ENCODE data around the gene PNPLA1.

Gene PNPLA1

DNA sequence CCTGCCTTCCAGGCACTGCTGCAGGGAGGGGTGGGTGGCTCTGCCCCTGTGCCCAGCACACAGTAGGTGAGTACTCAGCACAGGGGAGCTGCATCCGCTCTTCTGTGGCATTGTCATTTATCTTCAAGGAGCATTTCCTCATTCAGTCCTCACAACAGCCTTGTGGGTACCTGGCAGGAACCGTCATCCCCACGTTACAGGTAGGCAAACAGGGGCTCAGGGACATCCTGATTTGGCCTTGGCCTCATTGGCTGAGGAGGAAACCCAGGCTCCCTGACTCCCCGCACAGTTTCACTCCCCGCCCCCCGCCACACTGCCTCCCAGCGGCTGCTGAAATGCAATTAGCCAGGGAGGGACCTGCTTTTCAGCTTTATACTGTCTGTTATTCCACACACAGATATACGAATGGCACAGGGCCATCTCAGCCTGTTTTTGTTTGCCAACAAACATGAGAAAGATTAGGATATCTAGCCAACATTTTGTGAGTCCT, 24.2 kb upstream of the PNPLA1 start:
- no peak for DNase-seq (ENCODE audit: low read depth in 1 of 2, low spot score in 1 of 2)

DNA sequence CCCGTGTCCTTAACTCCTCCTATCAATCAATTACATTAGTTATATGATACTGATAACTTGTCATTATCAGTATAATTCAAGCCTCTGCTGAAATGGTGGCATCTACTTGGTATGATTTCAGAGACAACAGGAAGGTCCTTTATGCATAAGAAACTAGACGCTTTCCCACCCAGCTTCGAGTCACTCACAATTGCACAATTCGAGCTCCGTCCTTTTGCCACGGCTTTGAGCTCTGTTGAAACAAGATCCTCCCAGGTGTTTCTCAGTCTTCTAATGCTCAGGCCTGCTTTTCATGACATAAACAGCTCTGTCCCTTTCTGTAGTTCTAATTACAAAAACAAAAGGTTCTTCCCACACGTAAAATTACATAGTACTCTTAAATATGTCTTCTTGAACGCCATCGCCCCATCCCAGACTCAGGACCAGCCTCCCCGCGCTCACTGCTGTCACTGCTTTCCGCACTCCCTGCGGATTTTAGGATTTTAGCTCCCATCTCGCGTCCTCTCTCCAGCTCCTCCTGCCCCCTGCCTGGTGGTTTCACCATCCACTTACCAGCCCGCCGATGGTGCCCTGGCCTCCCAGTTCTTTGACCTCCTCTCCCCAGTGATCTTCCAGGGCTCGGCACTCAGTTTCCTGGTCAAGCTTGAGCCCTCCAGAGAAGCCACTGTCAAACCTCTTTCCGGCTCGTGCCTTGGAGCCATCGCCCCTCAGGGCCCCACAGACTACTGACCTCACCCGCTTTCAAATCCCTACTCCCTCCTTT, 23.2 kb upstream of the PNPLA1 start:
- DNase-seq (ENCODE audit: low read depth in 1 of 2, low spot score in 1 of 2), result no peak

DNA sequence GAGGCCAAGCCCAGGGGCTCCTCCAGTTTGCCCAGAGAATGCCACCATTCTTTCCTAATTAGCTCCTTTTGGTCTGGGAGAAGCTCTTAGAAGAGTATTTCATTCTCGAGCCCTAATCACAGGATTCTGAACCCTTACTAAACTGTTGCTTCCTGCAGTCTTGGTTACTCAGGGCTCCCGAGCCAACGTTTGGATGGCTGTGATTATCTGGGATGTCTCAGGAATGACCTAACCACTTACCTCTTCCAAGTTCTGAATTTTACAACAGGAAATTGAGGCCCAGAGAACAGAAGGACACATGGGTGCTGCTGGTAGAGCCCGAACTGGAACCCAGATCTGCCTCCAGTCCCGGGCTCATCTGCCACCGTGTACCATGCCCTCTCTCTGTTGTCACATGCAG, 22.2 kb upstream of the PNPLA1 start:
- DNase-seq (ENCODE audit: low read depth in 1 of 2, low spot score in 1 of 2), result no peak

DNA sequence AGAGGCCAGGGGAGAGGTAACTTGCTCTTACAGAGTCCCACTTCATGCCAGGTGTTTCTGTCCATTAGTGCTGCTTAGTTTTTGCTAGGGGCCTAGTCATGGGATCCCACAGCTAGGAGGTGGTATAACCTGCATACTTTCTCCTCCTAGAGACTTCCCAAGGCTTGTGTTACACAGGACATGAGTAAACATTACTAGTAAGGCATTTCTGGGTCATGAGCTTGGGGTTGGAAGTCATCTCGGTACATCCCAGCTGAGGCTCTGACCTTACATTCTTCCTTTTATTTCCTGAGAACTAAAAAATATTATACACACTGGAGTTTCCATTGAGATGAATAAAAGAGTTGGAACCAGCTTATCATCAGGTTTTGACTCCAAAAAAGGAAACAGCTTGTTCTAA, 20.9 kb upstream of the PNPLA1 start:
- no peak for DNase-seq (ENCODE audit: low read depth in 1 of 2, low spot score in 1 of 2)

DNA sequence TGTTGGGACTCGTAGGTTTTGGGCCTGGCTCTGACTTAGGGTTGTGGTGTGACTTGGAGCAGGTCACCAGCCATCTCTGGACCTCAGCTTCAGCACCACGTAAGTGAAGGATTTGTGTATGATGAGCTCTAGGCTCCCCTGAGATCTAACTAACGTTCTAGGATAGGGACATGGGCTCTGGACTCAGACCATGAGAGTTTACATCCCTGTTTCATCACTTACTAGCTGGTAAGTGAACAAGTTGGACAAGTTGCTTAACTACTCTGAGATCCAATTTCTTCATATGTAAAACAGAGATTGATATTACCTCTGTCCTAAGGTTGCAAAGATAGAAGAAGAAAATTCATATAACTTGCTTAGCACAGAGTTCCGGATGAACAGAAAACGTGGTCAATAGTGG, 20.3 kb upstream of the PNPLA1 start:
- DNase-seq (ENCODE audit: low read depth in 1 of 2, low spot score in 1 of 2), result no peak

DNA sequence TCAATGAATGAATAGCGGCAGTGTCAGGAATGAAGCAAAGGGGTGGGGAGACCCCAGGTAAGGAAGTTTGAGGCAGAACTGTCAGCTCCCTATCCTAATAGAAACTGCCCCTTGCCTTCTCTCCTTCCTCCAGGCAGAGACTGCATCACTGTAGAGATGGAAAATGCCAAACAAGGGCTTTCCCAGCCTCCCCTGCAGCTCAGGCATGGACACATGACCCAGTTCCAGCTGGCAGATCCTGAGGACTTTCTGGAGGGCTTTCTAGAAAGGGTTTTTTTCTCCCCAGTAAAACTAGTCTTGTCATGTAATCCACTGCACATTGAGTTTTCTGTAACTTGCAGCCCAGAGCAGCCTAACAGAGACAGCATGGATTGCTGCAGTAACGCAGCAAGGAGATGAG, 17.9 kb upstream of the PNPLA1 start:
- DNase-seq (ENCODE audit: low read depth in 1 of 2, low spot score in 1 of 2), result no peak

DNA sequence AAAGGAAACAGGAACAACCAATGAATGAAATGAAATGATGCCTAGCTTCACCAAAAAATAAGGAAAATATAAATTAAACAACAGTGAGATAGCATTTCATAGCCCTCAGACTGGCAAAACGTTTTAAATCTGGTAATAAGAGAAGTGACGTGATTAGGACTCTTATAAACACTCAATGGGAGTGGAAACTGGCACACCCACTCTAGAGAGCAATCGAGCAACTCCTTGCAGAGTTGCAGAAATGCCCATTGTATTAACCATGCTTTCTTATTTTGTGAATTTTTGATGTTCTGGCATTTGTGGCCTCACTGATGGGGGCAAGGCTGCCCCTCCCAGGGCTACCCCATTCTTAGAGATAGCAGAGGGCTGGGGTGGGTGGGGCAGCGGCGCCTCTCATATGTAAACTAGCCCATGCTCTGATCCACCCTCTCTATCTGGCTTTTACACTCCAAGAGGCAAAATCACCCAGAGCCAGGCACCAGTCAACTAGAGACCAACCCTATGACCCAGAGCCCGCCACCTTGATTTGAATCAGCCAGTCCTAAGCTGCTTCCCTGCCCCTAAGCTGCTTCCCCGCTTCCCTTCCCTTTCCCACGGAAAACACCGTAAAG, 6.4 kb upstream of the PNPLA1 start:
- DNase-seq (ENCODE audit: low read depth in 1 of 2, low spot score in 1 of 2), result no peak

DNA sequence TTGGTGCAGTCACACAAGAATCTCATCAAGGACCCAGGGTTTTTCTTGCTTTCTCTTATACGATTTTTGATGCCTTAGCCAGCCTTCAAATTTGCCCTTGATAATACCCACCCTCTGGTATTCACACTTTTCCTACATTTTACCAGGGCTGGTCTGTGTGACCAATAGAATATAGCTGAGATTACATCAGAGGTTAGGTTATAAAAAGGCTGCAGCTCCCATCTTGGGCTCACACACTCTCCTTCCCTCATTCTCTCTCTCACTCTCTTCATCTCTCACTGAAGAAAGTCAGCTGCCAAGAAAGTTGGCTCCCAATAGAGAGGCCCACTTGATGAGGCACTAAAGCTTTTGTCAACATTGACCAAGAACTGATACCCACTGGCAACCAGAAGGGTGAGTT, 4.1 kb upstream of the PNPLA1 start:
- no peak for DNase-seq (ENCODE audit: low read depth in 1 of 2, low spot score in 1 of 2)

DNA sequence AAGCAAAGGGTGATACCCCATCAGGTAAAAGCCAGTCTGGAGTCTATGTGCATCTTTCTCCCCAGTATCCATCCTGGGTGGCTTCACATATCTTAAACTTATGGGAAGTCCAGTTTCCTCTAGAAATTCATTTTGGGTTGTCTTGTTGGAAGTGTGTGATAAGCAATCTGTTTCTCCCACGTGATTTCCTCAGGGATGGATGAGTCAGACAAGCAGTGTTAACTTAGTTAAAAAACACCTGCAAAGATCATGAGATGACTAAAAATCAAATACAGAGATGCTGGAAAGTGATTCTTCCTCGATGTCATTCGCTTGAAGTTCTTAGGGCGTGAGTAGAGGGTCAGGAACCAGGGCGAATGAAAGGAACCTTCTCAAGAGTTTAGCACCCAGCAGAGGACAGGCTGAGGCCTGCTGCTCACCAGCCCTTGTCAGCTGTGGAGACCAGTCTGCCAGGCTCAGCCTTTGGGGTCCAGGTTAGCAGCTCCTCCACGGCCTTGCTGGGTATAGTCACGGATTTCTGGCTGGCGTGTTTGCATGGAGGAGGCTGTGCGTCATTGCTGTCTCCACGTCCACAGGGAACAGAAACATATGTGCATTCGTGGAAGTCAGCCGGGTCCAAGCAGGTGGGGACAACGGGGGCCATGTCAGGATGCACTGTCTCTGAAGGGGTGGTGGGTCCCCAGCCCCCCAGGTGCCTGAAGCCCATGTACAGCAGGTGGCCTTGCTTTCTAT, 2.8 kb upstream of the PNPLA1 start:
- DNase-seq (ENCODE audit: low read depth in 1 of 2, low spot score in 1 of 2), result no peak

DNA sequence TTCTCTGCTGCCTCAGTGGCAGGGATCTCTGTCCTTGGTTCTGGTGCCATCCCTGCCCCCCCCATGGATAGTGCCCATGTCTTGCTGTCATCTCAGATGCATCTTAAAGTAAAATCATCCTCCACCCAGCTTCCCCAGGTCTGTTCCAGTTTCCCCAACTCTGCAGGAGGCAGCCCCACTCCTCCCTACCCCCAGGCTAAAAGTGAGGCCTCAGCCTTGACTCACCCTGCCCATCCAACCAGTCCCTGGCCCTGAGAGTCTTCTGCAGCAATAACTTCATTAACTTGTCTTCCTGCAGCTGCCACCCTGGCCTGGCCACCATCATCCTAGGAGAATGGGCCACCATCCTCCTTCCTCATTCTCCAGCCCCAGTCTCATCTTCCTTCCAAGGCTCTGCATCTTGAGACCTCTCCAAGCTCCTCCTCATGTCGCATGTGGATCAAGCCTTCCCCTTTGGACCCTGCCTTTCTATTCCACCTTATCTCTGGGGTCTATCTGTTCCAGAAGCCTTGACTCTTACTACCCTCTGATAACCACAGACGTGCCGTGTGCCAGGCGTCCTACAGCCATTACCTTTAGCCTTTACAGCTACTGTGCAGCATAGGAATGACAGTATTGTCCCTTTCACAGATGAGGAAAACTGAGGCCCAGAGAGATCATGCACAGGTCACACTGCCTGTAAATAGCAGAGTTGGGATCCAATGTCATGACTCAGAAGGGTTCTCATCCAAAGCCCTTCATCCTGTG, 2.0 kb upstream of the PNPLA1 start:
- no peak for DNase-seq (ENCODE audit: low read depth in 1 of 2, low spot score in 1 of 2)

DNA sequence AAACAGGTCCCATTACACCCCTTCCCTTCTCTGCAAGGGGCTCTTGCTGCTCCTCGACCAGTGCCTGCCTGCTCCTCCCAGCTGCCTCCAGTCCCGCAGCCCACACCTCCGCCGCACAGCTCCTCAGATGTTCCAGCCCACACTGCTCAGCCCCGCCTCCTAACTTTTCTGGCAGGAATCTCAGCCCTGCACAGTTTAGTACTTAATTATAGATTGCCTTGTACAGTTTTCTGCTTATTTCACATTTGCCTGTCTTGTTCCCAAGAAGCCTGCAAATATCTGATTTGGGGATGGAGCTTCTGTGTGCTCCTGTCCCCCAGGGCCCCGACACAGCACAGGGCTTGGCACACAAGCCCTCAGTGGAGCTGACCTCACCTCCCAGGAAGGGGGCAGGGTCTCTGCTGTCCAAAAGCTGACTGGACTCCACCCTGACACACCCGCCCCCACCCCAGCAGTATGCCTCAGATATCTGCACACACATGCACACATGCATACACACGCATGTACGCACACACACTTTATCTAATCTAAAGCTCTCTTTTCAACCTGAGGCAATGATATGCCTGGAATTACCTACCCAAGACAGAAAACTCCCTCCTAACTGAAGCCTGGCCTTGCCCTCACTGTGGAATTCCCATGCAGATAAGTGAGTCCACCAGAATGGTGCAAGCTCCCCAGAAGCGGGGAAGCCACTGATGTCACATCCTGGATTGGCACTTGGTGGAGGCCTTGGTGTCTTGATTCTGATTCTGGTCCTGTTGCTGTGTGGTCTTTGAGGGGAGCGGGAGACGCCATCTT, 1.2 kb upstream of the PNPLA1 start:
- no peak for DNase-seq (ENCODE audit: low read depth in 1 of 2, low spot score in 1 of 2)

DNA sequence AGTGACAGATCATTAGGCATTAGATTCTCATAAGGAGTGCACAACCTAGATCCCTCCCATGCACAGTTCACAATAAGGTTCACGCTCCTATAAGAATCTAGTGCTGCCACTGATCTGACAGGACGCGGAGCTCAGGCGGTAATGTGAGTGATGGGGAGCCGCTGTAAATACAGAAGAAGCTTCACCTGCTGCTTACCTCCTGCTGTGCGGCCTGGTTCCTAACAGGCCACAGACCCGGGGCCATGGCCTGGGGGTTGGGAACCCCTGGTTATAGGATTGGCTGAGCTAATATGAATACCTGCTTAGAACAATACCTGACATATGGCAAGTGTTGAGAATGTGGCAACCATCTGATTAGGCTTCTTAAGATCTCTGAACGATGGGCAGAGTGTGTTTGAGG, 2.4 kb downstream of the PNPLA1 start:
- DNase-seq (ENCODE audit: low read depth in 1 of 2, low spot score in 1 of 2), result no peak

DNA sequence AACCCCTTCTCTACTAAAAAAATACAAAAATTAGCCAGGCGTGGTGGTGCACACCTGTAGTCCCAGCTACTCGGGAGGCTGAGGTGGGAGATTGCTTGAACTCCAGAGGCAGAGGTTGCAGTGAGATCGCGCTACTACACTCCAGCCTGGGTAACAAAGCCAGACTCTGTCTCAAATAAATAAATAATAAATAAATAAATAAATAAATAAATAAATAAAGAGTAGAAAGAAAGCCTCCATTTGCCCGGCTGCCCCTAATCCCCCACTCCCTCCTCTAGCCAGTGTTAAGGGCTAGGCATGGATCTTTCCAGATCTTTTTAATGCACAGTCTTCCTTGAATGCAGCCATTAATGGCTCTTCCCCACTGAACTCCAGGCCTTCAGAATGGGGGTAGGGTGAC, 3.2 kb downstream of the PNPLA1 start:
- DNase-seq (ENCODE audit: low read depth in 1 of 2, low spot score in 1 of 2), result no peak

DNA sequence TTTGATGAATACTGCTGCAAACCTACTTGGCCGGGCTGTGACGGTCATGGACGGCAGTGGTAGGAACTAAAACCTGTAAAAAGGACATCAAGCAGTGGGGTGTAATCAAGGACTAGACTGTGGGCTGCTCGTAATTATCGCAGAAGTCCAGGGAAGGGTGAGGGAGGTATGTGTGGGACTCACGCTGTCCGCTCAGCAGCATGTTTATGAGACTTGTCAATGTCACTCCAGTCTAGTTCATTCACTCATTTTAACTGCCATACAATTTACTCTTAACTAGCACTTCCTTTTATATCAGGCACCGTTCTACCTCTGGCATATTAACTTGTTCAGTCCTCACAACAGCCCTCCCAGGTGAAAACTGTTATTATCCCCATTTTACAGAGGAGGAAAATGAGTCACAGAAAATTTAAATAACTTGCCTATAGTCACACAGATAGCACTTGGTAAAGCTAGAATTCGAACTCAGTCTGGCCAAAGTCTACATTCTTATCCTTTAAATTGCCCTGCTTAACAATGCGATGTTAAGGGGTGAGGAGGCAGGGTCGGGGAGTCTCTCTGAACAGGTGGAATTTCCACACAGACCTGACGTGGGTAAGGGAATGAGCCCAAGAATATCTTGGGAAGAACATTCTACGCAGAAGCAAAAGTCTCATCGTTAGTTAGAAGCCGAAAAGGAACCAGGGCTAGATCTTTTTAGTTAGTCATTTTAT, 4.1 kb downstream of the PNPLA1 start:
- DNase-seq (ENCODE audit: low read depth in 1 of 2, low spot score in 1 of 2), result no peak

DNA sequence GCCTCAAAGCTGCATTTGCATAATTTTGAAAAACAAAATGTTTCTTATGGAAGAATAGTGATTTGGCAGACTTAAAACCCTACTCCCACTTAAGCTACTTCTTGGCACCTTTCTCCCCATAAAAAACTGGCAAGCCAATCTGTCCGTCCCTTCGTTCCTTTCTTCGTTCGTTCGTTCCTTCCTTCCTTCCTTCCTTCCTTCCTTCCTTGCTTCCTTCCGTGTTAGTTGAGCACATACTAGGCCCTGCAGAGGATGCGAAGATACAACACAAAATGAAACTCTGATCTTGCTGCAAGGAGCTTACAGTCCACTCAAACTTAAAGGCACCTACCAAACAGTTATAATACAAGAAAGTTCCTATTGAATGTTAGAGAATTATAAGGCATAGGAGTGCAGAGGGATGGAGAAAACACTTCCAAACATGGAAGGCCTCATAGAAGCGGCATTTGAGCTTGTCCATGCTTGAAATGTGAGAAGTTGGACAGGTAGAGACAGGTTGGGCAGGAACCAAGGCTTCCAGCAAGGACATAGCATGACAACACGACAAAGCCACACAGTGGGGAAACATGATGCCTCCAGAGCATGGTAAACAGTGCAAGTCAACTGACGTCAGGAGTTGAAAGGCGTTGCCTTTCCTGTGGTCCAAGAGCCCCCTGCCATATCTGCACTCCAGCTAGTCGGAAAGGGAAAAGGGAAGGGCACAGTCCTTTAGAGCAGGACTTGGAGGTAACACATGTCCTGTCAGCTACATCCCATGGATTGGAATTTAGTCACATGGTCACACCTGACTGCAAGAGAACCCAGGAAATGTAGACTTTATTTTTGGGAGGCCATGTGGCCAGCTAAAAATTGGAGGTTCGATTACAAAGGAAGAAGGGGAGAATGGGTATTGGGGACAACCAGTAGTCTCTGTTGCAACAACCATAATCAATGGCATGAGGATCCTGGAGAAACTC, 7.0 kb downstream of the PNPLA1 start:
- DNase-seq (ENCODE audit: low read depth in 1 of 2, low spot score in 1 of 2), result no peak

DNA sequence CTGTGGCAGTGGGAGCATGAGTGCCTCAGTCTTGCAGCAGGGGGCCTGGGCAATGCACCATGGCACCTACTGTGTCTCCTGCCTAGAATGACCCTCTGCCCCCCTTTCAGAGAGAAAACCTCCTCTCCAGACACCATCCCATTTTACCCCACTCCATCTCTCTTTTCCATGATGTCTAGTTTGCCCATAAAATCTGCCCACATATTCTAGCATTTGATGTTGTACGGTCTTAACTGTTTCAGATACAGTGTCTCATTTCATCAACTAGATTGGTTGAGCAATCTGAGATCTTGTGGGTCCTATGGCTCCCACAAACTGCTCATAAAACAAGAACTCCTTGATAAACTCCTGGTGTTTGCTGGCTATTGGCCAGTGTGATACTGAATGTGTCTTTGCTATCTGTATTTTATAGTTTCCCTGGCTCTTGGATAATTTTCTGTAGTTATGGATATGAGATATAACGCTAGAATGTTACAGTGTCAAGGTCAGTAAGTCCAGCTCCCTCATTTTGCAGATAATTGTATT, 8.1 kb downstream of the PNPLA1 start:
- DNase-seq (ENCODE audit: low read depth in 1 of 2, low spot score in 1 of 2), result no peak

DNA sequence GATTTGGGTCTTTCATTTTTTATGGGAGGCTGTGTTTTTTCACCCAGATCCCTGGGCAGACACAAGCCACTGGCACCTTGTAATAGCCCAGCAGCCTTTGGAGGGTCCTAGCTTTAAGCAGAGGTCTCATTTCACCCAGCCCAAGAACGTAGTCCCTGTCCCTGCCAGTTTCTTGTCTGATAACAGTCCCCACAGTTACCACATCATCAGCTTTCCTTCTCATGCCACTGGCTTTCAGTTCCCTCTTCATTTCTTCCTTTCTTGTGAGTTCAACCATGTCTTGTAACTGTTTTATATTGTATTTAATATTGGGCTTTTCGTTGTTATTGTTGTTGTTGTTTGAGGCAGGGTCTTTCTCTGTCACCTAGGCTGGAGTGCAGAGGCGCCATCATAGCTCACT, 10.6 kb downstream of the PNPLA1 start:
- DNase-seq (ENCODE audit: low read depth in 1 of 2, low spot score in 1 of 2), result no peak

DNA sequence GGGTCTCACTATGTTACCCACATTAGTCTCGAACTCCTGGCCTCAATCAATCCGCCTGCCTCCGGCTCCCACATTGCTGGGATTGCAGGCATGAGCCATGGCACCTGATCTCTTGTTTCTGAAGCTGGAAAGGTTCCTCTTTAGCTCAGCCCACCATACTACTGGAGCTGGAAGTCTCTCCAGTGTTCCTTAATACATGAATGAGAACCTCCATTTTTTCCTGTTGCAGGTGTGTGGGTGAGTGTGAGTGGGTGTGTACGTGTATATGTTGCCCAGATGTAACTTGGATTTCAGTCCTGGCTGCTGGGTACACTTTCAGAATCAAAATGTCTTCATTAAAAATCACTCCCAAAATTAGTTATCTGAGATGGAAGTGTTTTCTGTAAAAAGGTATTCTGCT, 11.1 kb downstream of the PNPLA1 start:
- no peak for DNase-seq (ENCODE audit: low read depth in 1 of 2, low spot score in 1 of 2)

DNA sequence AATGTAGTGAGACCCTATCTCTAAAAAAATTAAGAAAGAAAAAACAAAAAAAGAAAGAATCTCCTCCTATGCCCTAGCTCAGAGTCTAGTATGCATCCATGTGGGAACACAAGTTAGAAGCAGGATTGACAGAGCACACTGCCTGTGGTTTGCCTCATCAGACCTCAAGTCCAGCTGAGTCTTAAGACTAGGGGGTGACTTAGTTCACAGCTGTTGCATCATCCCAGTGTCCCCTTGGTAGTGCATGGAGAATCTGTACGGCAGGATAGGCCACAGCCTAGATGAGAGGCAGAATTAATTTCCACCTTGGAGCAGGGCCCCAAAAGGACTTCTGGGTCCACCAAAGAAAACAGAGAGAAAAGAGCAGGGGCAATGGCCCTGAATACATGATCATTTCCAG, 13.7 kb downstream of the PNPLA1 start:
- no peak for DNase-seq (ENCODE audit: low read depth in 1 of 2, low spot score in 1 of 2)

All from activated CD4-positive, alpha-beta T cell treated with anti-CD3 and anti-CD28 coated beads, Interleukin-2, amount 50 U/mL, for 24 hours (primary cell).